ENCODE data around the gene SKAP1.
"Not testable (repeated sequence)": the region's sequence is repeated elsewhere in the genome, so short reads cannot be mapped to it uniquely, and the experiment has no call there.

SKAP1 gene

GRCh38 chr17:48433896-48434295 is 3.9 kb upstream of the SKAP1 start:
- TF ChIP-seq CTCF (IDR thresholded peaks at IDR 0.05; ENCODE audit: control insufficient read depth, insufficient read depth, low read depth, low read length, missing control alignments), result no peak
- no peak for DNase-seq (ENCODE audit: low read depth)
- H3K4me3 ChIP-seq (ENCODE audit: control insufficient read depth, low read depth, low read length), result no peak overlapping the region

GRCh38 chr17:48432820-48433775 is 3.1 kb upstream of the SKAP1 start:
- H3K4me3 ChIP-seq (ENCODE audit: control insufficient read depth, low read depth, low read length), result no peak overlapping the region
- DNase-seq (ENCODE audit: low read depth), result no peak
- TF ChIP-seq CTCF (IDR thresholded peaks at IDR 0.05; ENCODE audit: control insufficient read depth, insufficient read depth, low read depth, low read length, missing control alignments), result no peak

- DNase-seq (ENCODE audit: low read depth), result no peak
- H3K4me3 ChIP-seq (ENCODE audit: control insufficient read depth, low read depth, low read length), result no peak overlapping the region
- TF ChIP-seq CTCF (IDR thresholded peaks at IDR 0.05; ENCODE audit: control insufficient read depth, insufficient read depth, low read depth, low read length, missing control alignments), result no peak
These were observed 858 bp downstream of the SKAP1 start for GRCh38 chr17:48429156-48429555.

- TF ChIP-seq CTCF (IDR thresholded peaks at IDR 0.05; ENCODE audit: control insufficient read depth, insufficient read depth, low read depth, low read length, missing control alignments), result no peak
- no peak for DNase-seq (ENCODE audit: low read depth)
- H3K4me3 ChIP-seq (ENCODE audit: control insufficient read depth, low read depth, low read length), result no peak overlapping the region
These were observed 2.4 kb downstream of the SKAP1 start for GRCh38 chr17:48427598-48427997.

- no peak for DNase-seq (ENCODE audit: low read depth)
- H3K4me3 ChIP-seq (ENCODE audit: control insufficient read depth, low read depth, low read length), result no peak overlapping the region
- no peak for TF ChIP-seq CTCF (IDR thresholded peaks at IDR 0.05; ENCODE audit: control insufficient read depth, insufficient read depth, low read depth, low read length, missing control alignments)
These were observed 3.1 kb downstream of the SKAP1 start for GRCh38 chr17:48426761-48427500.

GRCh38 chr17:48426019-48426665 is 3.9 kb downstream of the SKAP1 start:
- no peak overlapping the region for H3K4me3 ChIP-seq (ENCODE audit: control insufficient read depth, low read depth, low read length)
- DNase-seq (ENCODE audit: low read depth), result no peak
- TF ChIP-seq CTCF (IDR thresholded peaks at IDR 0.05; ENCODE audit: control insufficient read depth, insufficient read depth, low read depth, low read length, missing control alignments), result no peak

GRCh38 chr17:48422060-48422459 is 8.0 kb downstream of the SKAP1 start:
- not testable (repeated sequence) for H3K4me3 ChIP-seq (ENCODE audit: control insufficient read depth, low read depth, low read length); DNase-seq (ENCODE audit: low read depth)

Measured in AG09309 (cell line).